Coronary artery (tissue), 2 donors: Measurements from ENCODE around the gene ACP3.

Source experiments
- DNase-seq: peaks from one replicate; pipeline ENCODE4 v3.0.0-alpha.2; 2017; ENCODE audit warnings: low spot score
- H3K27ac ChIP-seq, 2 donors: fragments of 200-600 bp; sonication (generic); one replicate each; pipeline ENCODE4 v1.5.1; 2016 to 2019
- H3K4me3 ChIP-seq: fragments of 200-600 bp; sonication (generic); 2 replicates; pipeline ENCODE4 v1.5.1; 2016; ENCODE audit warnings: mild to moderate bottlenecking, moderate library complexity
- TF ChIP-seq, protein P1 (sequence below): fragments of 200-600 bp; sonication (generic); IDR thresholded peaks from one replicate; pipeline ENCODE4 v1.5.1; 2019; ENCODE audit warnings: antibody characterized with exemption

Gene ACP3

DNA sequence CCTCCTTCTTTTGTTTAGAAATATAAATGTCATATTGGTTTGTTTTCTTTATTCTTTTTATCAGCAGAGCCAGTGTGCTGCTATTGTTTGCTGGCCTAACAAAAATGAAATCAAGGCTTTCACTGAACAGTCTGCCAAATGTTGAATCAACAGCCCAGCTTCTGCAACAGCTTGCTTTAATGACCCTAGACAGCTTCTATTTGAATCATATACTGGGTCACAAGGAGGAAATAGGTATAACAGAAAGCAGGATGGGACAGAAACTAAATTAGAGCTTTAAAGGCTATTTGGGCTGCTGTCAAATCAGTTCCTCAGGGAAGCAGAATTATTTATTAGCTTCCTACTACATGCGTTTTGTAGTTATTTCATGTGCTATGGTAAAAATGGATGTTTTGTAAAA is 88.0 kb downstream of the ACP3 start:
- DNase-seq, result no peak
- TF ChIP-seq, protein P1, sequence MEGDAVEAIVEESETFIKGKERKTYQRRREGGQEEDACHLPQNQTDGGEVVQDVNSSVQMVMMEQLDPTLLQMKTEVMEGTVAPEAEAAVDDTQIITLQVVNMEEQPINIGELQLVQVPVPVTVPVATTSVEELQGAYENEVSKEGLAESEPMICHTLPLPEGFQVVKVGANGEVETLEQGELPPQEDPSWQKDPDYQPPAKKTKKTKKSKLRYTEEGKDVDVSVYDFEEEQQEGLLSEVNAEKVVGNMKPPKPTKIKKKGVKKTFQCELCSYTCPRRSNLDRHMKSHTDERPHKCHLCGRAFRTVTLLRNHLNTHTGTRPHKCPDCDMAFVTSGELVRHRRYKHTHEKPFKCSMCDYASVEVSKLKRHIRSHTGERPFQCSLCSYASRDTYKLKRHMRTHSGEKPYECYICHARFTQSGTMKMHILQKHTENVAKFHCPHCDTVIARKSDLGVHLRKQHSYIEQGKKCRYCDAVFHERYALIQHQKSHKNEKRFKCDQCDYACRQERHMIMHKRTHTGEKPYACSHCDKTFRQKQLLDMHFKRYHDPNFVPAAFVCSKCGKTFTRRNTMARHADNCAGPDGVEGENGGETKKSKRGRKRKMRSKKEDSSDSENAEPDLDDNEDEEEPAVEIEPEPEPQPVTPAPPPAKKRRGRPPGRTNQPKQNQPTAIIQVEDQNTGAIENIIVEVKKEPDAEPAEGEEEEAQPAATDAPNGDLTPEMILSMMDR, result no peak
- H3K27ac ChIP-seq, result no peak overlapping the region
- H3K4me3 ChIP-seq, result no peak overlapping the region

DNA sequence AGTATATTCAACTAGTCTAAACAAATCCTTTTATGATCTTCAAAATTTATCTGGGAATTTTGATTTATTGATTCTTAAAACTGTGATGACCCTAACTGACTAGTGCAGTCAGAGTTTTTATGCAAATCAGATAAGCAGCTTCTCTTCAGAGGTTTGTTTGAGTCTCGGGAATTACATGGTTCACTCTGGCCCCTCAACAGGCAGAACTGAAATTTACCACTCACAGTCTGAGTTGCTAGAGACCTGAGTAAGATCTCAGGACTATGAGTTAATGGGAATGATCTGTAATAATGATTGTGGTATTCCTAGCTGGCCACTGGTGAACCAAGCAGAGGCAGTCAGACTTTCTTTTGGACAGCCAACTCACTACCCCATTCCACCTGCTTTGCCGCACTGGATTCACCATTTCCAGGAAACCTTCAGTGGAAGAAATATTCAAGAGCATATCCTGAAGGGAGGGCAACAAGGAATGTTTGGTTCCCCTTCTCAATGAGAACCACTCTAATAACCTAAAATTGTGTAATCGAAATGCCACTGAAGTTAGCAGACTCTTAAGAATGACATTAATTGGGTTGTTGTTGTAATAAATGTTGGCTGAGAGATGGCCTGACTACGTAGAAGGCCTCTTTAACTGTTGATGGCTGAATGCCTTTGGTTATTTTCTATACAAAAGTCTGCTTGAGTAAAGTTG is 88.5 kb downstream of the ACP3 start:
- DNase-seq, result no peak
- Histone ChIP-seq H3K27ac (no peak overlapping the region), H3K4me3 (no peak overlapping the region)
- TF ChIP-seq, protein P1, result no peak

DNA sequence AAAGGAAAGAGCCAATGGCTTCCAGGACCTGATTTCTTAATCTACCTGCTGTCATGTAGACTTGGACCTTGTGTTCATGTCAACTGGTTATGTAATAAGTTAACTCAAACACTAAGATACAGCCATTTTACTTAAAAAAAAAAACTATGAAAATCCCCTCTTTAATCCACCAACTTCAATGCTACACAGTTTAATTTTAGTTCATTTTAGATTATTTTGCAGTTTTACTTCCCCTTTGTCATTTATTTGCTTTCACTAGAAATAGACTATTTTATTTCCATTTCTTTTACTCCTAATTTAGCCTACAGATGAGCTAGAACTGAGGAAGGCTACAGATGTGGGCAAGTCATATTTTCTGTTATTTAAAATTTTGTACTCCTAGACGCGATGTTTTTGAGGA is 89.4 kb downstream of the ACP3 start:
- H3K4me3 ChIP-seq, result no peak overlapping the region
- no peak overlapping the region for H3K27ac ChIP-seq
- TF ChIP-seq, protein P1, result no peak
- DNase-seq, result no peak

DNA sequence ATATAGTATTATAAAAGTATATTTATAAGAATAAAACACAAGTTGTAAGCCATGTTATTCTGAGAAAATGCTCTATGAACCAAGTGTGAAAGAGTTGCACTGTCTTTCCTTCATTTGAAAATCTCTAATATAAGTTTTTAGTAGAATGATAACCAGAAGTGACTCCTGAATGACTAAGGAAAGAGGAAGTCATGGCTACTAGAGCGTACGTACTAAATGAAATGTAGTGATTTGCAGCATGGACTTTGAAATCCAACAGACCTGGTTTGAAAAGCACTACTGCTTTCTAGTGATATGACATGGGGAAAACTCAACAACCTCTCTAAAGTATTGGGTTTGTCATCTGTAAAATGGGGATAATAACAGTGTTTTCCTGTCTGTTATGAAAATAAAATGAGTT is 89.8 kb downstream of the ACP3 start:
- no peak for DNase-seq
- no peak overlapping the region for H3K27ac ChIP-seq
- TF ChIP-seq, protein P1, result no peak
- no peak overlapping the region for H3K4me3 ChIP-seq
